Sigmoid colon (tissue), 7 donors: ENCODE data around the gene COQ7. TPM values are rescaled to one million over a fixed set of nuclear protein-coding genes. Genes with fewer than 3 reads are reported as not detected.

Experiments used
- DNase-seq: peaks from one replicate; pipeline ENCODE4 v3.0.0-alpha.2; 2019
- H3K27ac ChIP-seq, 4 donors: fragments of 200-600 bp; sonication (generic); one replicate each; pipeline ENCODE4 v1.5.1; 2016 to 2019; ENCODE audit warnings: mild to moderate bottlenecking in 1 of 4
- H3K27me3 ChIP-seq, 3 donors: fragments of 200-600 bp; sonication (generic); one replicate each; pipeline ENCODE4 v1.5.1; 2019; ENCODE audit warnings: mild to moderate bottlenecking in 1 of 3
- H3K36me3 ChIP-seq, 4 donors: fragments of 200-600 bp; sonication (generic); one replicate each; pipeline ENCODE4 v1.5.1; 2016 to 2019
- H3K4me1 ChIP-seq, 4 donors: fragments of 200-600 bp; sonication (generic); one replicate each; pipeline ENCODE4 v1.5.1; 2017 to 2019
- H3K4me3 ChIP-seq, 4 donors: fragments of 200-600 bp; sonication (generic); one replicate each; pipeline ENCODE4 v1.5.1; 2017 to 2019; ENCODE audit warnings: mild to moderate bottlenecking in 2 of 4, moderate library complexity in 1 of 4
- H3K9me3 ChIP-seq, 4 donors: fragments of 200-600 bp in 3 of 4; sonication (generic) in 3 of 4; one replicate each; pipeline versions ENCODE4 v1.5.1 to v1.6.1; 2013 to 2019
- CTCF ChIP-seq, 4 experiments: fragments of 450-650 bp in 3 of 4; fragments of 200-600 bp in 1 of 4; IDR thresholded peaks; one replicate each; pipeline ENCODE4 v1.5.1; 2016 to 2019; ENCODE audit warnings: antibody characterized with exemption in 4 of 4, mild to moderate bottlenecking in 3 of 4, moderate library complexity in 2 of 4
- EP300 ChIP-seq, 4 donors: sonication (generic); formaldehyde crosslinking; IDR thresholded peaks; one replicate each; pipeline ENCODE4 v1.6.1; 2017; ENCODE audit warnings: antibody characterized with exemption in 4 of 4
- POLR2A ChIP-seq, 2 donors: fragments of 450-650 bp; IDR thresholded peaks; one replicate each; pipeline ENCODE4 v1.6.1; 2016; ENCODE audit warnings: antibody characterized with exemption in 2 of 2, mild to moderate bottlenecking in 2 of 2, moderate library complexity in 2 of 2
- POLR2AphosphoS5 ChIP-seq, 4 donors: sonication (generic); formaldehyde crosslinking; IDR thresholded peaks; one replicate each; pipeline ENCODE4 v1.6.1; 2017; ENCODE audit warnings: antibody characterized with exemption in 4 of 4
- WGBS, 2 donors: extraction: QIAGEN DNeasy Blood & Tissue Kit; methylation state at CpG; one replicate each; pipeline ENCODE4 v1.1.7; 2013; 5-methylcytosine and 5-hydroxymethylcytosine counted together
- intact Hi-C: fragments of 100-400 bp; cut with DNase I; formaldehyde crosslinking; loops from one replicate; pipeline ENCODE4 v1.15.1; 2023
- polyA plus RNA-seq, 3 donors: library from polyadenylated mRNA; stranded (reverse); fragments of 200-250 nt; gene quantifications; one replicate each; pipeline ENCODE4 v1.2.3, GENCODE V29; 2013
- total RNA-seq, 4 donors: library from RNA; depleted of rRNA; stranded (reverse); fragments of >200 nt; gene quantifications; one replicate each; pipeline ENCODE4 v1.1.0, GENCODE V29; 2016
- donor health status: healthy with polysubstance abuse.
- donor health status: Bipolar disorder and iron deficiency.
- donor health status: healthy.

COQ7 gene
- total and polyA plus RNA-seq, 7 donors: 14.4 to 22.2 (median 19.7) TPM

- no peaks in the 10 kb centered on the region for H3K9me3 ChIP-seq
- no peak overlapping the region for H3K4me3 ChIP-seq
- TF ChIP-seq EP300 (IDR thresholded peaks at IDR 0.05): no peak
- DNase-seq: no peak
- 74 to 90% methylated on average over 6 of the region's 6 CpGs for WGBS, 2 donors
- intact Hi-C loops: no loop called here
- H3K27me3 ChIP-seq: no peaks in the 10 kb centered on the region
- H3K4me1 ChIP-seq: peaks cover 0 to 9% (median 3%) of the 10 kb centered on the region in 4 donors
- no peak overlapping the region for H3K27ac ChIP-seq
- peaks cover 10 to 83% (median 13%) of the 10 kb centered on the region in 4 donors for H3K36me3 ChIP-seq
Observed at GRCh38 chr16:19077879-19078278, 10.5 kb downstream of the COQ7 start.

GRCh38 chr16:19083670-19084069 is 16.3 kb downstream of the COQ7 start:
- Histone ChIP-seq H3K9me3 (no peaks in the 10 kb centered on the region), H3K27me3 (no peaks in the 10 kb centered on the region), H3K4me1 (peaks cover 0 to 16% (median 7%) of the 10 kb centered on the region in 4 donors), H3K36me3 (peaks cover 0 to 32% (median 7%) of the 10 kb centered on the region in 4 donors), H3K4me3 (no peak overlapping the region), H3K27ac (peak overlapping the region in 1 of 4 donors; percentile 8)
- 69 to 87% methylated on average over 1 of the region's 1 CpG for WGBS, 2 donors
- no peak for DNase-seq
- TF ChIP-seq CTCF (IDR thresholded peaks at IDR 0.05) (no peak), POLR2AphosphoS5 (IDR thresholded peaks at IDR 0.05) (no peak), EP300 (IDR thresholded peaks at IDR 0.05) (no peak), POLR2A (IDR thresholded peaks at IDR 0.05) (no peak)
- intact Hi-C loops: loop anchor here (2.0 kb wide), 1 partner anchor 419 kb away; no protein-coding TSS in a partner anchor

GRCh38 chr16:19084139-19084538 is 16.7 kb downstream of the COQ7 start:
- no peak for TF ChIP-seq POLR2AphosphoS5 (IDR thresholded peaks at IDR 0.05)
- TF ChIP-seq POLR2A (IDR thresholded peaks at IDR 0.05): no peak
- no peak for TF ChIP-seq EP300 (IDR thresholded peaks at IDR 0.05)
- H3K9me3 ChIP-seq: no peaks in the 10 kb centered on the region
- WGBS, 2 donors: 58 to 79% methylated on average over 3 of the region's 3 CpGs
- no peaks in the 10 kb centered on the region for H3K27me3 ChIP-seq
- no peak overlapping the region for H3K4me3 ChIP-seq
- DNase-seq: no peak
- intact Hi-C loops: loop anchor here (2.0 kb wide), 1 partner anchor 419 kb away; no protein-coding TSS in a partner anchor
- H3K36me3 ChIP-seq: peaks cover 0 to 27% (median 3%) of the 10 kb centered on the region in 4 donors
- H3K4me1 ChIP-seq: peaks cover 0 to 16% (median 7%) of the 10 kb centered on the region in 4 donors
- H3K27ac ChIP-seq: no peak overlapping the region

GRCh38 chr16:19084879-19085278 is 17.5 kb downstream of the COQ7 start:
- 78 to 88% methylated on average over 5 of the region's 5 CpGs for WGBS, 2 donors
- TF ChIP-seq POLR2A (IDR thresholded peaks at IDR 0.05) (no peak), EP300 (IDR thresholded peaks at IDR 0.05) (no peak), POLR2AphosphoS5 (IDR thresholded peaks at IDR 0.05) (no peak), CTCF (IDR thresholded peaks at IDR 0.05) (no peak)
- H3K4me1 ChIP-seq: peaks cover 0 to 16% (median 7%) of the 10 kb centered on the region in 4 donors
- intact Hi-C loops: loop anchor here (2.0 kb wide), 1 partner anchor 418 kb away; no protein-coding TSS in a partner anchor
- no peak overlapping the region for H3K27ac ChIP-seq
- no peaks in the 10 kb centered on the region for H3K27me3 ChIP-seq
- DNase-seq: no peak
- H3K4me3 ChIP-seq: no peak overlapping the region
- H3K9me3 ChIP-seq: no peaks in the 10 kb centered on the region
- peaks cover 0 to 20% (median 0%) of the 10 kb centered on the region in 4 donors for H3K36me3 ChIP-seq

GRCh38 chr16:19085679-19086200 is 18.3 kb downstream of the COQ7 start:
- TF ChIP-seq EP300 (IDR thresholded peaks at IDR 0.05) (no peak), POLR2A (IDR thresholded peaks at IDR 0.05) (no peak), POLR2AphosphoS5 (IDR thresholded peaks at IDR 0.05) (no peak), CTCF (IDR thresholded peaks at IDR 0.05) (no peak)
- H3K9me3 ChIP-seq: no peaks in the 10 kb centered on the region
- peak overlapping the region in 2 of 4 donors; percentile 47 to 49 for H3K4me3 ChIP-seq
- H3K27ac ChIP-seq: no peak overlapping the region
- DNase-seq: no peak
- intact Hi-C loops: loop anchor here (1.0 to 2.0 kb wide), 4 partner anchors 27 to 417 kb away; partner anchors contain the start of gene ITPRIPL2
- WGBS, 2 donors: 9 to 32% methylated on average over 8 of the region's 8 CpGs
- H3K4me1 ChIP-seq: peaks cover 0 to 16% (median 7%) of the 10 kb centered on the region in 4 donors
- no peaks in the 10 kb centered on the region for H3K27me3 ChIP-seq
- H3K36me3 ChIP-seq: peaks cover 0 to 16% (median 0%) of the 10 kb centered on the region in 4 donors
